HUES48 (cell line): Measurements from ENCODE around the gene FBXL15.
"Not testable (repeated sequence)": the region's sequence is repeated elsewhere in the genome, so short reads cannot be mapped to it uniquely, and the experiment has no call there.

Experiments
- H3K27ac ChIP-seq: one replicate; pipeline ENCODE4 v1.7.0; 2013; ENCODE audit warnings: low read depth, low read length, inconsistent platforms
- H3K27me3 ChIP-seq: 2 replicates; pipeline ENCODE4 v1.6.1; 2013; ENCODE audit warnings: mild to moderate bottlenecking, low read length; ENCODE audit not compliant: control insufficient read depth, insufficient read depth
- H3K36me3 ChIP-seq: 2 replicates; pipeline ENCODE4 v1.6.1; 2013; ENCODE audit warnings: low read length; ENCODE audit not compliant: control insufficient read depth, insufficient read depth
- H3K4me1 ChIP-seq: 2 replicates; pipeline ENCODE4 v1.6.1; 2013; ENCODE audit warnings: mild to moderate bottlenecking, low read length; ENCODE audit not compliant: control insufficient read depth, insufficient read depth
- H3K4me3 ChIP-seq: 2 replicates; pipeline ENCODE4 v1.5.1; 2013; ENCODE audit warnings: mild to moderate bottlenecking, low read depth, low read length
- H3K9ac ChIP-seq: 2 replicates; pipeline ENCODE4 v1.6.1; 2013; ENCODE audit warnings: mild to moderate bottlenecking, low read depth, low read length, moderate library complexity
- H3K9me3 ChIP-seq: 2 replicates; pipeline ENCODE4 v1.6.1; 2013; ENCODE audit warnings: low read length; ENCODE audit not compliant: control insufficient read depth, insufficient read depth

FBXL15 gene

DNA sequence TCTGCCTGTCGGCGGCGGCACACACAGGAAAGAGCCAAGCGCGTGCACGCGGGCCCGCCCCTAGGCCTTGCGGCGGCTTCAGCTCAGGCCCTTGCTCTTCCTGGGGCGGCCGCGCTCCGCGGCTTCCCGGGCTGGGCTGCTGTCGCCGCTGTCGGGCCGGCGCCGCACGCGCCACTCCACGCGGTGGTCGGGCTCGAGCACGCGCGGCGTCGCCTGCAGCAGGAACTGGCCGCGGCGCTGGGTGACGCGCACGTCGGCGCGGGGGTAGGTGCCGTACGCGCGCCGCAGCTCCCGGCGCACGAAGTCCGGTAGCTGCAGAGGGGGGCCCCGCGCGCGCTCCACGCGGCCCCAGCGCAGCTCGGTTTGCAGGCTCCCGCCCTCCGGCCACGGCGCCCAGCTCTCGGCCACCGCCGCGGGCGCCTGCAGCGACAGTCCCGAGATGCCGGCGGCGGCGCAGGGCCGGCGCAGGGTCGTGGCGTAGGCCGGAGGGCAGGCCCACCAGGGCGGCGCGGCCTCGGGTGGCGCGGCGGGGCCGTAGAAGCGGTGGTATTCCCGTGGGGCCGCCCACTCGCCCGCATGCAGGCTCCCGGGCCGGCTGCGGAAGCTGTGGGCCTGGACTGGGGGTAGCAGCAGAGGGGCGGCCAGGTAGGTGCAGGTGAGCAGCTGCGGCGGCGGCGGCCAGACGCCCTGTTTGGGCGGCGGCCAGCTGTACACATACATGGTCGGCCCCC lies 29.9 kb downstream of the FBXL15 start:
- peak overlapping the region; percentile 60 for H3K27ac ChIP-seq
- H3K4me1 ChIP-seq, result peaks cover 39% of the 10 kb centered on the region
- no peaks in the 10 kb centered on the region for H3K27me3 ChIP-seq
- peak overlapping the region; percentile 65 for H3K9ac ChIP-seq
- peak overlapping the region; percentile 88 for H3K4me3 ChIP-seq
- no peaks in the 10 kb centered on the region for H3K9me3 ChIP-seq
- H3K36me3 ChIP-seq, result peaks cover 14% of the 10 kb centered on the region

DNA sequence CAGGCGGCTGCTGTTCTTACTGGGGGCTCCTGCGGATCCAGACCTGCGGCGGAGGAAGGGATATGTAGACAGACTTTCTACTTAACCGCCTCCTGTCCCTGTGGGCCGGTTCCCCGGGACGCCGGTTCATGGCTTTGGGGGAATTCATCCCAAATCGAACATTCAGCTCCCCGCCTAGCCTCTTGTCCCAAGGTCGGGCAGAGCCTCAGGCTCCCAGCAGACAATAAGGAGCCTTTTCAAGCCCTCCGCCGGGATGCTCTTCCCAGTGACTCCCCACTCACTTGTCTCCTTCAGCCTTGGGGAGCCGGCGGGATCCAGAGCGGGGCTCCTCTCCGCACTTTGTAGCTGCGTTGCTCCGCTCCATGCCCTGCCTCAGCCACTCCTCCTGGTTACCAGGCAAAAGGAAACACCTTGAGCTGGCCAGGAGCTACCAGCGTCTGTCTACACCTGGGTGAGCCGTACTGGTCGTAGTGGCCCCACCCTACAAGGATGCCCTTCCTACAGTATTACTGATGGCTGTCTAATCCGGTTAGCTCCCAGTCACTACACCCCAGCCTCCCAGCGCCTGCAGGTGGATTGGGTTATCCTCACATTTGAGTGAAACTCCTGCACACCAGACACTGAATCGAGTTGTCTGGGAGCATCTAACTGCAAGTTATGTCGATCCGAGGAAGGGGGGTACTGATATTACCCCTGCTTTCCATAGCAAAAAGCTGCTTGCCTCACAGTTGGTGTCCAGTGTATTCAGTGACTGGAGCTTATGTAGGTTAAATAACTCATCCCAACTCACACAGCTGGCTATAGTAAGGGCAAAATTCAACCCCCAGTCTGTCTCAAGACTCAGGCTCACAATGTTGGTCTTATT lies 30.7 kb downstream of the FBXL15 start, which contains the start of gene C10orf95:
Gene C10orf95, minus strand, starts transcription at position 439 of the 865 bp plus-strand sequence. CDS start 450 bp downstream, outside the sequence.
- Histone ChIP-seq H3K4me1 (peaks cover 47% of the 10 kb centered on the region), H3K27me3 (no peaks in the 10 kb centered on the region), H3K36me3 (peaks cover 22% of the 10 kb centered on the region), H3K27ac (peak within 1 kb of the TSS; percentile 60), H3K4me3 (peak within 1 kb of the TSS; percentile 88), H3K9me3 (no peaks in the 10 kb centered on the region), H3K9ac (peak within 1 kb of the TSS; percentile 65)

DNA sequence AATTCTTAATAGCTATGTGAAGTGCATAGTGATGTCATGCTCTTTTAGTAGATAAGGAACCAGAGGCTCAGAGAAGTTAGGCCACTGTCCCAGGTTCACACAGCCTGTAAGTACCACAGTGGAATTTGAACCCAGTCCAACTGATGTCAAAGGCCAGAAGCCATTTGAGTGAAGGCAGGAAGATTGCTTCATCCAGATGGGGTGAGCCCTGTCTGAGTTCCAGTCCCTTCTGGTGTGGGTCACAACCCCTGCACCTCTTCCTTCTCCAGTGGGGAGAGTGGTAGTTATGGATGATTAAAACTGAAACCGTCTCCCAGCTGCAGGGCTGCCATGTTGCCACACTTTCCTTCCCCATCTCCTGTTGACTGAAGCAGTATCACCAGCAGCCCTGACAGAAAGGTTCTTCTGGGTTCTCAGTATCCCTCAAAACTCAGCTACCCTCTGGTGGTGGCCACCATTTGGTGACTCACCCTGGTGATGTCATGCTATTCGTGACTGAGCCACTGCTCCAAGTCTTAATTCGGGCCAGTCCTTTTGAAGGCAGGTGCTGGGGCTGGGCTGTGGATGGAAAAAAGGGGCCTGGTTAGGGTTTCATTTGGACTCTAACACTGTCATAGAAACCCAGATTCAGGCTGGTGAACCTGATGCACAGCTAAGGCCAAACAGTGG lies 32.2 kb downstream of the FBXL15 start:
- Histone ChIP-seq H3K4me1 (peaks cover 50% of the 10 kb centered on the region), H3K27me3 (no peaks in the 10 kb centered on the region), H3K9me3 (no peaks in the 10 kb centered on the region), H3K9ac (no peak overlapping the region), H3K4me3 (no peak overlapping the region), H3K27ac (no peak overlapping the region), H3K36me3 (peaks cover 25% of the 10 kb centered on the region)

DNA sequence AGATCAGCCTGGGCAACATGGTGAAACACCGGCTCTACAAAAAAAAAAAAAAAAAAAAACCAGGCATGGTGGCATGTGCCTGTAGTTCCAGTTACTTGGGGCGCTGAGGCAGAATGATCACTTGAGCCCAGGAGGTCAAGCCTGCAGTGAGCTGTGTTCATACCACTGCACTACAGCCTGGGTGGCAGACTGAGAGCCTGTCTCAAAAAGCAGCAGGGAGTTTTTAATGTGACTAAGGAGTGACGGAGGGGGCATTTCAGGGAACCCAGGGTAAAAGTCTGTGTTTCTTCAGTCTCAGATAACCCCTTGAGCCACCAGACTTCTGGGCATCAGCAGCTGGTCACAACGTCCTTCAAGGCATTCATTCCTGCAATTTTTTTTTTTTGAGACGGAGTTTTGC lies 32.9 kb downstream of the FBXL15 start:
- H3K27me3 ChIP-seq, result no peaks in the 10 kb centered on the region
- H3K27ac ChIP-seq, result peak overlapping the region; percentile 28
- no peak overlapping the region for H3K9ac ChIP-seq
- no peak overlapping the region for H3K4me3 ChIP-seq
- peaks cover 25% of the 10 kb centered on the region for H3K36me3 ChIP-seq
- peaks cover 50% of the 10 kb centered on the region for H3K4me1 ChIP-seq
- H3K9me3 ChIP-seq, result no peaks in the 10 kb centered on the region

DNA sequence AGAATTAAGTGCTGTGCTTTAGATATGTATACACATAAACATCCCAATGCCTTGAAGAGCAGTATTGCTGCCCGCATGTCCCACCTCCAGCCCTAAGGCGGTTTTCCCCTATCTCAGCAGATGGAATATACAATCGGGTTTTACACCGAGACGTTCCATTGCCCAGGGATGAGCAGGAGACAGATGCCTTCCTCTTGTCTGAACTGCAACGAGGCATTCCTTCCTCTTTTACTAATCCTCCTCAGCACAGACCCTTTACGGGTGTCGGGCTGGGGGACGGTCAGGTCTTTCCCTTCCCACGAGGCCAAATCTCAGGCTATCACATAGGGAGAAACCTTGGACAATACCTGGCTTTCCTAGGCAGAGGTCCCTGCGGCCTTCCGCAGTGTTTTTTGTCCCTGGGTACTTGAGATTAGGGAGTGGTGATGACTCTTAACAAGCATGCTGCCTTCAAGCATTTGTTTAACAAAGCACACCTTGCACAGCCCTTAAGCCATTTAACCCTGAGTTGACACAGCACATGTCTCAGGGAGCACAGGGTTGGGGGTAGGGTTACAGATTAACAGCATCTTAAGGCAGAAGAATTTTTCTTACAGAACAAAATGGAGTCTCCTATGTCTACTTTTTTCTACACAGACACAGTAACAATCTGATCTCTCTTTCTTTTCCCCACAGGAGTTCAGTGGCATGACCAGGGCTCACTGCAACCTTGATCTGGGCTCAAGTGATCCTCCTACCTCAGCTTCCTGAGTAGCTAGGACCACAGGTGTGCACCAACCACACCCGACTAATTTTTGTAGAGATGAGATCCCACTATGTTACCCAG lies 34.2 kb downstream of the FBXL15 start:
- H3K9me3 ChIP-seq, H3K27me3 ChIP-seq: not testable (repeated sequence)
- H3K36me3 ChIP-seq, result peaks cover 25% of the 10 kb centered on the region
- H3K4me1 ChIP-seq, result peaks cover 46% of the 10 kb centered on the region
- peak overlapping the region; percentile 41 for H3K9ac ChIP-seq
- peak overlapping the region; percentile 84 for H3K27ac ChIP-seq
- peak overlapping the region; percentile 28; the same call in 1 of the 2 replicates for H3K4me3 ChIP-seq

DNA sequence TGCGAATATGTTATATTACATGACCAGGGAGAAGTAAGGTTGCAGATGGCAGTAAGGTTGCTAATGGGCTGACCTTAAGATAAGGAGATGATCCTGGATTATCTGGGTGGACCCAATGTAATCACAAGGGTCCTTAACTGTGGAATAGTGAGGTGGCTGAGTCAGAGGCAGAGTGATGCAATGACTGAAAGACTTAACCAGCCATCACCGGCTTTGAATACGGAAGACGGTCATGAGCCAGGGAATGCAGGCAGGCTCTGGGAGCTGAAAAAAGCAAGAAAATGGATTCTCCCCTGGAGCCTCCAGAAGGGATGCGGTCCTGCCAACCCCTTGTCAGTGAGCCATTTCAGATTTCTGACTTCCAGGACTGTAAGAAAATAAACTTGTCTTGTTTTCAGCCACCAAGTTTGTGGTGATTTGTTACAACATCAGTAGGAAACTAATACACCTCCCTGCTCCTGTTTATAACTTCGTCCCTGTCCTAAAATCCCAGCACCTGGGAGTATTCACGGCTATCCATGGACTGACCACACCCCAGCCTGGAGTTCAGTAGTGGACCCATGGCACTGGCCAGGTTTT lies 35.3 kb downstream of the FBXL15 start:
- Histone ChIP-seq H3K27ac (peak overlapping the region; percentile 84), H3K9me3 (no peaks in the 10 kb centered on the region), H3K36me3 (peaks cover 25% of the 10 kb centered on the region), H3K9ac (peak overlapping the region; percentile 41), H3K4me3 (no peak overlapping the region), H3K27me3 (no peaks in the 10 kb centered on the region), H3K4me1 (peaks cover 53% of the 10 kb centered on the region)

DNA sequence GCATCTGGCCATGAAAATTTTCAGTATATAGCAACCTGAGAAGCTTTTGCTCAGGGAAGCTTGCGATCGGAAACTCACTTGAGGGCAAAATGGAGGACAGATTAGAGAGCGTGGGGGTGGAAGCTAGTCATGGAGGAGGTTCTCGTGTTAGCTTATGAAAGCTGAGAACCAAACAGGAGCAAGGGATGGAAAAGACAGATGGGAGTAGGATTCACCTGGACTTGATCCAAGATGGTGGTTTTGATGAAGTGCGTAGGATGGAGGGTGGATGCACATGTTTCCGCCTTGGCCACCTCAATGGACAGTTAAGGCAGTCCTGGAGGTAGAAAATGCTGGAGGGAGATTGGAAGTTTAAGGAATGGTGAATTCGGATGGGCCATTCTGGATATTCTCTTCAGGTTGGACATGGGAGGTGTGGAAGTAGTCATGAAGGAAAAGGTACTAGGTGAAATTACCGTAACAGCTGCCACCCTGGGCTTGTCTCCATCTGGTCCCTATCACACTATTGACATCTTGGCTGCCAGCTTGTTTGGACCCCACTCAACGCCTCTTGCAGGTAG lies 37.0 kb downstream of the FBXL15 start:
- H3K9ac ChIP-seq, result no peak overlapping the region
- peaks cover 21% of the 10 kb centered on the region for H3K36me3 ChIP-seq
- no peak overlapping the region for H3K4me3 ChIP-seq
- H3K4me1 ChIP-seq, result peaks cover 52% of the 10 kb centered on the region
- no peaks in the 10 kb centered on the region for H3K27me3 ChIP-seq
- H3K9me3 ChIP-seq, result no peaks in the 10 kb centered on the region
- no peak overlapping the region for H3K27ac ChIP-seq

DNA sequence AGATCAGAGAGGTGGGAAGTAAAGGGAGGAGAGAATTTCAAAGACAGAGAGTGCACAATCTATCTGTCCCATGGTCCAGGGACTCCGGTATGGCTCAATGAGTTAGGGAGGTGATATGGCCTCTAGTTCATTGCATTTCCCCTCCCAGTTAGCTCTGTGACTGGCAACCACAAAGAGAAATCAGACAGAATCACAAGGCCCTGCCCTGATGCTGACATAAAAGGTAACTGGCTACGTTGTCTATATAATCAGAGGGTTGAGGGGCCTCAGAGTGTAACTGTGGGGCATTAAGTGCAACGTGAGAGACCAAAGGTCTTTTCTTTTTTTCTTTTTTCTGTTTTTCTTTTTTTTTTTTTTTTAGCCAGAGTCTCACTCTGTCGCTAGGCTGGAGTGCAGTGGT lies 38.0 kb downstream of the FBXL15 start:
- H3K27ac ChIP-seq, result no peak overlapping the region

DNA sequence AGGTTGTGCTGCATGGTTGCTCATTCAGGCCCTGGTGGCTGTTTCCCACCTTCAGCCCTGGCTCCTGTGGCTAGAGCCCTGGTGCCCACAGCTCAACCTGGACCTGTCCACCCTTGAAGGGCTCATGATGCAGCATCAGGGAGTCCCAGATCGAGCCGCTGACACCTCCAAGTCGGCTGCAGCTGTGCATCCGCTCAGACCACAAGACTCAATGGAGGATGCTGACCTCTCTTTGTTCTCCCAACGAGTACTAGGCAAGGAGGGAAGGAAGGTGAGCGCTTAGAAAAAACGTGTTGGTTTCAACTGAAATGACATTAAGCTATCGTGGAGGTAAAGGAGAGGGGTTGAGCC lies 40.2 kb downstream of the FBXL15 start:
- H3K27ac ChIP-seq, result peak overlapping the region; percentile 53
- H3K4me1 ChIP-seq, result peaks cover 34% of the 10 kb centered on the region
- no peaks in the 10 kb centered on the region for H3K9me3 ChIP-seq
- H3K4me3 ChIP-seq, result peak overlapping the region; percentile 28; the same call in 1 of the 2 replicates
- peaks cover 8% of the 10 kb centered on the region for H3K36me3 ChIP-seq
- no peaks in the 10 kb centered on the region for H3K27me3 ChIP-seq
- peak overlapping the region; percentile 43 for H3K9ac ChIP-seq

More for the DNA sequence above, 38.0 kb downstream of the FBXL15 start:
- peaks cover 15% of the 10 kb centered on the region for H3K36me3 ChIP-seq
- H3K9ac ChIP-seq, result no peak overlapping the region
- H3K4me1 ChIP-seq, result peaks cover 50% of the 10 kb centered on the region
- H3K27me3 ChIP-seq, result no peaks in the 10 kb centered on the region
- H3K9me3 ChIP-seq, result no peaks in the 10 kb centered on the region
- H3K4me3 ChIP-seq, result no peak overlapping the region
